Measurements from ENCODE around the gene ITGB4. TPM values are rescaled to one million over a fixed set of nuclear protein-coding genes. Genes with fewer than 3 reads are reported as not detected.

The ITGB4 gene
- total RNA-seq (ENCODE audit: unreplicated experiment): 0.54 TPM
- long read RNA-seq: 0 reads

DNA sequence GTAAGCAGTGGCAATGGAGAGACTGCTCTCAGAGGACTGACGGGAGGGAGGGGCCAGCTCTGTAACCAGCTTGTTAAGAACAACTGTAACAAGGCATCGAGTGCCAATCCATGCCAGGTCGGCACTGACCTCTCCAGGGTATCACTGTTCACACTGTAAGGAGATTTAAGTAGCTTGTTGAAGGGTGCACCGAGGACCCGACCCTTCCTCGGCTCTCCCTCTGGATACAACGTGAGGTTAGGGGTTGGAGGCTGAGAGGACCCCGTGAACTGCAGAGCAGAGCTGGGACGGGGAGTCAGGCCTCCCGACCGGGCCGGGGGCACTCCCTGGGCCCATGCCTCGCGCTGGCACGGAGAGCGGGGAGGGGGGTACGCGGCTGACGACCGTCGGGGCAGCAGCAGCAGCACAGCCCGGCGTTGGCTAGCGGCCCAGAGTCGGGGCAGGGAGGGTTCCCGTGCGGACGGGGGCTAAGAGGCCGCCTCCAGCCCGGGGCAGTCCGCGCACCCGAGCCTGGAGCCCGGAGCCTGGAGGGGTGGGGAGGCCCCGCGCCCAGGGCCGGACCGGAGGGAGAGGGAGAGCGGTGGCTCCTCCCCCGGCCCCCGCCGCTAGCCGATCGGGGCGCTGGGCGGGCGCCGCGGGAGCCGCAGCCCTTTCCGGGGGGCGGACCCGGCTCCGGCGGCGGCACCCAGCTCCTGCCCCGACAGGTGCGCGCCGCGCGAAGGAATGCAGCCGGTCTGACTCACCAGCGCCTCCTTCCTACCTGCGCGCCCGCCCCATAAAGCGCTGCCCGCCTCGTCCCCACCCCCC, at the start of gene ITGB4:
TSS of gene ITGB4 (plus strand) at position 804 of the 807 bp plus-strand sequence. CDS start 3,245 bp downstream, outside the sequence.
- DNase-seq (ENCODE audit: low spot score): peak; percentile 16
- H3K36me3 Mint-ChIP-seq (ENCODE audit: low read depth, unreplicated experiment): no peaks in the 10 kb centered on the region
- H3K27me3 Mint-ChIP-seq (ENCODE audit: unreplicated experiment): peaks cover 6% of the 10 kb centered on the region
- no peak for TF ChIP-seq CTCF (IDR thresholded peaks at IDR 0.05; ENCODE audit: unreplicated experiment)
- peak within 1 kb of the TSS; percentile 40 for H3K4me3 Mint-ChIP-seq (ENCODE audit: unreplicated experiment)
- no peaks in the 10 kb centered on the region for H3K4me1 Mint-ChIP-seq (ENCODE audit: unreplicated experiment)
- H3K9me3 Mint-ChIP-seq (ENCODE audit: unreplicated experiment): no peaks in the 10 kb centered on the region
- peak within 1 kb of the TSS; percentile 16 for H3K27ac Mint-ChIP-seq (ENCODE audit: unreplicated experiment)

DNA sequence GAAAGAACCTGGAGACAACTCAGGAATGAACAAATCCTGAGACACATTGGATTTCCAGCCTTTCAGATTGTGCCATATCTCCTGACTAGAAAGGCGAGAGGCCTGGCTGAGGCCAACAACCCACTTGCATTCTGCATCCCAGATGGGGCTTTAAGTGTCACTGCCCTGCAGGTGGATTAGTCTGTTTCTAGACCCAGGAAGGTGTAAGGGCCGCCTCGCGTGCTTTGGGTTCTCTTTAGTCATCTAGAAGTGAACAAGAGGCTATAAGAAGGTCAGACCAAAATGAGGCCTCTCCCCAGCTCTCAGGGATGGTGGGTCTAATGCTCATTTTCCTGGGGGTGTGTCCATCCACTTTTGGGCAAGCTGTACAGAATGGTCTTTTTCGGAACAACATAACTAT, 49.2 kb upstream of the ITGB4 start:
- Mint-ChIP-seq H3K4me3 (ENCODE audit: unreplicated experiment) (no peak overlapping the region), H3K27ac (ENCODE audit: unreplicated experiment) (no peak overlapping the region), H3K9me3 (ENCODE audit: unreplicated experiment) (no peaks in the 10 kb centered on the region), H3K36me3 (ENCODE audit: low read depth, unreplicated experiment) (peaks cover 19% of the 10 kb centered on the region), H3K4me1 (ENCODE audit: unreplicated experiment) (peaks cover 5% of the 10 kb centered on the region), H3K27me3 (ENCODE audit: unreplicated experiment) (no peaks in the 10 kb centered on the region)
- DNase-seq (ENCODE audit: low spot score): no peak
- no peak for TF ChIP-seq CTCF (IDR thresholded peaks at IDR 0.05; ENCODE audit: unreplicated experiment)

DNA sequence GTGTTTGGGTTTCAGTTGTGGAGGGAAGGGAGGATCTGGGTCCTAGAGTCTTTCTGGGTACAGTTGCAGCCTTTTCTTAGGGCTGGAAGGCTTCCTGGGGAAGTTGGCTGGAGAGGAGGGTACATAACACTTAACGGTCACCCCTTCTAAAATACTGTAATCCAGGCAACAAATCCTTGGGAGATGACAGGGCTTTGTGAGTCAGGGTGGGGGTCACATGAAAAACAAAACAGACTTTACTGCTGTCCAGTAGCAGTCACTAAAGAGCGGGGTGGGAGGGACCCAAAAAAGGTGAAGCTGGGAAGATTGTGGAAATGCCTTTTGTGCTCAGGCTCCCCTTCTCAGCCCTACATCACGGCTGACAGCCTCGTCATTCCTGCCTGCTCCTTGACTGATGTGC, 47.8 kb upstream of the ITGB4 start:
- no peak for TF ChIP-seq CTCF (IDR thresholded peaks at IDR 0.05; ENCODE audit: unreplicated experiment)
- no peaks in the 10 kb centered on the region for H3K27me3 Mint-ChIP-seq (ENCODE audit: unreplicated experiment)
- H3K4me3 Mint-ChIP-seq (ENCODE audit: unreplicated experiment): peak overlapping the region; percentile 47
- H3K27ac Mint-ChIP-seq (ENCODE audit: unreplicated experiment): no peak overlapping the region
- peaks cover 19% of the 10 kb centered on the region for H3K36me3 Mint-ChIP-seq (ENCODE audit: low read depth, unreplicated experiment)
- H3K4me1 Mint-ChIP-seq (ENCODE audit: unreplicated experiment): peaks cover 3% of the 10 kb centered on the region
- no peak for DNase-seq (ENCODE audit: low spot score)
- H3K9me3 Mint-ChIP-seq (ENCODE audit: unreplicated experiment): no peaks in the 10 kb centered on the region

GRCh38 chr17:75676461-75676860, 44.8 kb upstream of the ITGB4 start:
- H3K9me3 Mint-ChIP-seq (ENCODE audit: unreplicated experiment): no peaks in the 10 kb centered on the region
- H3K4me1 Mint-ChIP-seq (ENCODE audit: unreplicated experiment): peaks cover 18% of the 10 kb centered on the region
- DNase-seq (ENCODE audit: low spot score): no peak
- no peak overlapping the region for H3K4me3 Mint-ChIP-seq (ENCODE audit: unreplicated experiment)
- peaks cover 3% of the 10 kb centered on the region for H3K27me3 Mint-ChIP-seq (ENCODE audit: unreplicated experiment)
- no peak overlapping the region for H3K27ac Mint-ChIP-seq (ENCODE audit: unreplicated experiment)
- no peak for TF ChIP-seq CTCF (IDR thresholded peaks at IDR 0.05; ENCODE audit: unreplicated experiment)
- H3K36me3 Mint-ChIP-seq (ENCODE audit: low read depth, unreplicated experiment): peaks cover 17% of the 10 kb centered on the region

DNA sequence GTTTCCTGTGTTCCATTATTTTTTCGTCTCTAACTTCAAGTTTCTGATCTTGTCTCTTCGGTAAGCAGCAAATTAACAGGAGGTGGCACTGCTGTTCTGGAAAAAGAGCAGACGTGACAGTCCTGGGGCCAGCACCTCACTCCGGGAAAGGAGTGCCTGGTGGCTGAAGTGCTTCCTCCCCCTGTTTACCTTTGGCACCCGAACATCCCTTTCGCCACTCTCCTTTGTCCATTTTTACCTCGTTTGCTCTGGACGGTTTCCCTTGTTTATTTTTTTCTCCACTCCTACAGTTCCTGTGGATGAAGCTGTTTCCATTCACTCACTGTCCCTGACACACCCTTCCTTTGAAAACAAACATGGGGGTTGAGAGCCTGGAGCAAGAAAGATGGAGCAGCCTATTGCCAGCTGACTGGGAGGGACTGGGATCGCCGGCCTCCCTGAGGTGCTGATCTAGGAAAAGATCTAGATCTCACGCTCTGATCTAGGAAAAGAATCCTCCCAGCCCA, 41.5 kb upstream of the ITGB4 start:
- Mint-ChIP-seq H3K27me3 (ENCODE audit: unreplicated experiment) (peaks cover 3% of the 10 kb centered on the region), H3K27ac (ENCODE audit: unreplicated experiment) (no peak overlapping the region), H3K36me3 (ENCODE audit: low read depth, unreplicated experiment) (peaks cover 10% of the 10 kb centered on the region), H3K4me1 (ENCODE audit: unreplicated experiment) (peaks cover 18% of the 10 kb centered on the region), H3K9me3 (ENCODE audit: unreplicated experiment) (no peaks in the 10 kb centered on the region), H3K4me3 (ENCODE audit: unreplicated experiment) (no peak overlapping the region)
- DNase-seq (ENCODE audit: low spot score): no peak
- no peak for TF ChIP-seq CTCF (IDR thresholded peaks at IDR 0.05; ENCODE audit: unreplicated experiment)

Data from endothelial cell (in vitro differentiated cells).